ENCODE measurements around the gene ADAMTS4. TPM values are rescaled to one million over a fixed set of nuclear protein-coding genes. Genes with fewer than 3 reads are reported as not detected.

ADAMTS4 gene
- total RNA-seq, 1 donor from 2014 or later = 0.22 TPM

- Mint-ChIP-seq H3K9me3 (ENCODE audit: low read depth) (no peaks in the 10 kb centered on the region), H3K4me3 (ENCODE audit: low read depth) (no peak overlapping the region), H3K4me1 (ENCODE audit: low read depth) (peaks cover 2% of the 10 kb centered on the region), H3K27me3 (peaks cover 4% of the 10 kb centered on the region), H3K27ac (no peak overlapping the region), H3K36me3 (ENCODE audit: insufficient read depth) (no peaks in the 10 kb centered on the region)
- TF ChIP-seq, protein P1, sequence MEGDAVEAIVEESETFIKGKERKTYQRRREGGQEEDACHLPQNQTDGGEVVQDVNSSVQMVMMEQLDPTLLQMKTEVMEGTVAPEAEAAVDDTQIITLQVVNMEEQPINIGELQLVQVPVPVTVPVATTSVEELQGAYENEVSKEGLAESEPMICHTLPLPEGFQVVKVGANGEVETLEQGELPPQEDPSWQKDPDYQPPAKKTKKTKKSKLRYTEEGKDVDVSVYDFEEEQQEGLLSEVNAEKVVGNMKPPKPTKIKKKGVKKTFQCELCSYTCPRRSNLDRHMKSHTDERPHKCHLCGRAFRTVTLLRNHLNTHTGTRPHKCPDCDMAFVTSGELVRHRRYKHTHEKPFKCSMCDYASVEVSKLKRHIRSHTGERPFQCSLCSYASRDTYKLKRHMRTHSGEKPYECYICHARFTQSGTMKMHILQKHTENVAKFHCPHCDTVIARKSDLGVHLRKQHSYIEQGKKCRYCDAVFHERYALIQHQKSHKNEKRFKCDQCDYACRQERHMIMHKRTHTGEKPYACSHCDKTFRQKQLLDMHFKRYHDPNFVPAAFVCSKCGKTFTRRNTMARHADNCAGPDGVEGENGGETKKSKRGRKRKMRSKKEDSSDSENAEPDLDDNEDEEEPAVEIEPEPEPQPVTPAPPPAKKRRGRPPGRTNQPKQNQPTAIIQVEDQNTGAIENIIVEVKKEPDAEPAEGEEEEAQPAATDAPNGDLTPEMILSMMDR (IDR thresholded peaks at IDR 0.05; ENCODE audit: unreplicated experiment) = no peak
- no peak for DNase-seq (ENCODE audit: low spot score, unreplicated experiment)
These were observed 9.8 kb downstream of the ADAMTS4 start for GRCh38 chr1:161189036-161189435.

DNA sequence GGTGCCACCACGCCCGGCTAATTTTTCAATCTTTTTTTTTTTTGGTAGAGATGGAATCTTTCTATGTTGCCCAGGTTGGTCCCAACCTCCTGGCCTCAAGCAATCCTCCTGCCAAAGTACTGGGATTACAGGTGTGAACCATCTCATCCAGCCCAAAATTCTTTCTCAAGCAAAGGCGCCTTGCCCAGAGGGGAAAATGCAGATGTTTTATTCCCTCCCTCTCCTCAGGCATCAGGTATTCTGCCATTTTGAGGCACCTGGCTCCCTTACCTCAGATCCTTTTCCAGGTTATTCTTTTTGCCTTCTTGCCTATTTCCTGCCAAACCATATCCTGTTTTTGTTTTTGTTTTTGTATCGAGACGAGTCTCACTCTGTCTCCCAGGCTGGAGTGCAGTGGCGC, 10.5 kb downstream of the ADAMTS4 start:
- Mint-ChIP-seq H3K9me3 (ENCODE audit: low read depth) (no peaks in the 10 kb centered on the region), H3K27ac (no peak overlapping the region), H3K4me3 (ENCODE audit: low read depth) (no peak overlapping the region), H3K27me3 (peaks cover 4% of the 10 kb centered on the region), H3K4me1 (ENCODE audit: low read depth) (peaks cover 2% of the 10 kb centered on the region), H3K36me3 (ENCODE audit: insufficient read depth) (no peaks in the 10 kb centered on the region)
- TF ChIP-seq, protein P1 (IDR thresholded peaks at IDR 0.05; ENCODE audit: unreplicated experiment) = no peak
- DNase-seq (ENCODE audit: low spot score, unreplicated experiment) = no peak

DNA sequence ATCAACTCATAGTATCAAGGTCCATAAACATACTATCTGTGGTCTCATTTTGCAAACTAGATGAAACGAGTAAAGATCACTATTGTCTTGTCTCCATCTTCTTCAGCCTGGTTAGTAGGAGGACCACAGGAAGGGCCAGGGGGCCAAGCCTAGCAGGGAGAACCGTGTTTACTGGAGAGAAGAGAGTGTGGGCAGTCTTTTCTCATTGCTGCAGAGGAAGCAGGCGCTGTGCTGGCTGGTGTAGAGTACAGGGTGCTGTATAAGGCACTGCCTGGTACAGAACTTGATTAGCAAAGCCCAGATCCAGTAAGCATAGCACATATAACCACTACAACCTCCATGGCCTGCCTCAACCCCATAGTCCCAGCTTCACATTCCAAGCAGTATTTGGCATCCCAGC, 11.5 kb downstream of the ADAMTS4 start:
- no peak overlapping the region for H3K27ac Mint-ChIP-seq
- DNase-seq (ENCODE audit: low spot score, unreplicated experiment) = no peak
- no peaks in the 10 kb centered on the region for H3K4me1 Mint-ChIP-seq (ENCODE audit: low read depth)
- TF ChIP-seq, protein P1 (IDR thresholded peaks at IDR 0.05; ENCODE audit: unreplicated experiment) = no peak
- H3K4me3 Mint-ChIP-seq (ENCODE audit: low read depth) = no peak overlapping the region
- peaks cover 4% of the 10 kb centered on the region for H3K27me3 Mint-ChIP-seq
- no peaks in the 10 kb centered on the region for H3K9me3 Mint-ChIP-seq (ENCODE audit: low read depth)
- no peaks in the 10 kb centered on the region for H3K36me3 Mint-ChIP-seq (ENCODE audit: insufficient read depth)

- H3K27ac Mint-ChIP-seq = no peak overlapping the region
- peaks cover 4% of the 10 kb centered on the region for H3K27me3 Mint-ChIP-seq
- no peak overlapping the region for H3K4me3 Mint-ChIP-seq (ENCODE audit: low read depth)
These were observed 13.0 kb downstream of the ADAMTS4 start for GRCh38 chr1:161185732-161186311.

GRCh38 chr1:161185282-161185682, 13.6 kb downstream of the ADAMTS4 start:
- H3K9me3 Mint-ChIP-seq (ENCODE audit: low read depth) = no peaks in the 10 kb centered on the region
- DNase-seq (ENCODE audit: low spot score, unreplicated experiment) = no peak
- H3K36me3 Mint-ChIP-seq (ENCODE audit: insufficient read depth) = no peaks in the 10 kb centered on the region
- TF ChIP-seq, protein P1 (IDR thresholded peaks at IDR 0.05; ENCODE audit: unreplicated experiment) = no peak
- no peak overlapping the region for H3K27ac Mint-ChIP-seq
- H3K4me3 Mint-ChIP-seq (ENCODE audit: low read depth) = no peak overlapping the region
- peaks cover 4% of the 10 kb centered on the region for H3K27me3 Mint-ChIP-seq
- no peaks in the 10 kb centered on the region for H3K4me1 Mint-ChIP-seq (ENCODE audit: low read depth)

More at GRCh38 chr1:161185732-161186311, 13.0 kb downstream of the ADAMTS4 start:
- no peak for DNase-seq (ENCODE audit: low spot score, unreplicated experiment)
- Mint-ChIP-seq H3K4me1 (ENCODE audit: low read depth) (no peaks in the 10 kb centered on the region), H3K9me3 (ENCODE audit: low read depth) (no peaks in the 10 kb centered on the region), H3K36me3 (ENCODE audit: insufficient read depth) (no peaks in the 10 kb centered on the region)
- TF ChIP-seq, protein P1 (IDR thresholded peaks at IDR 0.05; ENCODE audit: unreplicated experiment) = no peak
